Left lobe of liver (tissue), 2 donors: Measurements from ENCODE around the gene TNFSF15. TPM values are rescaled to one million over a fixed set of nuclear protein-coding genes. Genes with fewer than 3 reads are reported as not detected.

Source experiments
- ATAC-seq: fragments of 200-7000 bp; cut with Tn5 transposase; one replicate; pipeline ENCODE4 v1.9.1; 2020; ENCODE audit warnings: mild to moderate bottlenecking, moderate library complexity
- DNase-seq: peaks from one replicate; pipeline ENCODE4 v3.0.0-alpha.2; 2020; ENCODE audit warnings: low spot score
- total RNA-seq: library from RNA; stranded (reverse); gene quantifications from one replicate; pipeline ENCODE4 v1.2.1, GENCODE V29; 2021
- donor health status: DM: no; HTN: no; CAD: no; lungs with moderate emphysema.
- donor health status: DM: no; HTN: yes; CAD: no.

TNFSF15 gene
- 0.05 TPM for total RNA-seq

DNA sequence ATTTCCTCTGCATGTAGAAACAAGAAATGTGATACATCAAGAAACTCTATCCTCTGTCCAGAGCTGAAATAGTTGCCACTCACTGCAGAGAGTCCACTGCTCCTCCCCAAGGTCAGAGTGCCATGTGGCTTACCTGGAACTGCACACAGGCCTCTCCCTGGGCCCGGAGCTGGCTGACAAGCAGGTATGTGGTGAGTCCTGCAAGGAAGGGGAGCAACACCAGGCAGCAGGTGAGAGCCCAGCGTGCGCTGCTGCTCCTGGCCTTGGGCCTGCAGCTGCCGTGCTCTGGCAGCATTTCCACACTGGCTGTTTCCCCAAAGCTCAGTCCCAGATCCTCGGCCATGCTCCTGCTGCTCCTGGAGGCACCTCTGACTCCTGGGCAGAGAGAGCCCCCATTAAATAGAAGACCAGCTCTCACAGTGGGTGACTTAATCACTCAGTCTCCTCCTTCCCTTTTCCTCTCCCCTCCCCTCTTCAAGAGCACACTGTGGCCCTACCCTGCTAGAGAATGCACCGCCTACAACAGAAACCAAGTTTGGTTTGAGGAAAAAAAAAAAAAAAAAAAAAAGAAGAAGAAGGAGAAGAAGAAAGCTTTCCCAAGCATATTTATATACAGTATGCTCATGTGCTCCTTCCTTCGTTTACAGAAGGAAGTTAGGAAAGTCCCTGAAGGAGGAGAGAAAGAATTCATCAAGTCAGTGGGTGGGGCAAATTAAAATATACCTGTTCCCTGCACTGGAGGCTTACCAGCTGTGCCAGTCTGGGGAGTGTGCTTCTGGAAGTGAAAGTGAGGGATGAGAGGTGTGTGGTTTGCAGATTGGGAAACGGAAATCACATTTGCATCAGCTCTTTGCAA lies at the start of gene TNFSF15:
Gene TNFSF15 (minus strand): TSS at position 370 of the 856 bp plus-strand sequence. CDS start 27 bp downstream, at position 343.
- peak; percentile 50 for ATAC-seq
- no peak for DNase-seq

GRCh38 chr9:114855488-114855887 lies 49.6 kb upstream of the TNFSF15 start:
- ATAC-seq (no peak), DNase-seq (no peak)

DNA sequence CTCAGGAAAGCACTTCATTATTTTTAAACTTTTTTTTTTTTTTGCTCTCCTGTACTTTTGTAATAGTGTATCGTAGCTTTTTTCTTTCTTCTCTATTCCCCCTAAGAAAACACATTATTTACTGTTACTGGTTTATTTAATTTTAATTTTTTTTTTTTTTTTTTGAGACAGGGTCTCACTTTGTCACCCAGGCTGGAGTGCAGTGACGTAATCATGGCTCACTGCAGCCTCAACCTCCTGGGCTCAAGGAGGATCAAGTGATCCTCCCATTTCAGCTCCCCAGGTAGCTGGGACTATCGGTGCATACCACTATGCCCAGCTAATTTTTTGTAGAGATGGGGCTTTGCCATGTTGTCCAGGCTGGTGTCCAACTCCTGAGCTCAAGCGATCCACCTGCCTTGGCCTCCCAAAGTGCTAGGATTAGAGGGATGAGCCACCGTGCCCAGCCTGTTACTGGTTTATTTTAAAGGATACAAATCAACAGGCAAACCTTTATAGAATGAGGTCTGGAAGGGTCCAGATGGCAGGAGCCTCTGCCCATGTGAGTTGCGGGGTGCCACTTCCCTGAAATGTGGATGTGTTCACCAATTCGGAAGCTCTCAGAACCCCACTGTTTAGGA lies 49.0 kb upstream of the TNFSF15 start:
- no peak for DNase-seq
- no peak for ATAC-seq

DNA sequence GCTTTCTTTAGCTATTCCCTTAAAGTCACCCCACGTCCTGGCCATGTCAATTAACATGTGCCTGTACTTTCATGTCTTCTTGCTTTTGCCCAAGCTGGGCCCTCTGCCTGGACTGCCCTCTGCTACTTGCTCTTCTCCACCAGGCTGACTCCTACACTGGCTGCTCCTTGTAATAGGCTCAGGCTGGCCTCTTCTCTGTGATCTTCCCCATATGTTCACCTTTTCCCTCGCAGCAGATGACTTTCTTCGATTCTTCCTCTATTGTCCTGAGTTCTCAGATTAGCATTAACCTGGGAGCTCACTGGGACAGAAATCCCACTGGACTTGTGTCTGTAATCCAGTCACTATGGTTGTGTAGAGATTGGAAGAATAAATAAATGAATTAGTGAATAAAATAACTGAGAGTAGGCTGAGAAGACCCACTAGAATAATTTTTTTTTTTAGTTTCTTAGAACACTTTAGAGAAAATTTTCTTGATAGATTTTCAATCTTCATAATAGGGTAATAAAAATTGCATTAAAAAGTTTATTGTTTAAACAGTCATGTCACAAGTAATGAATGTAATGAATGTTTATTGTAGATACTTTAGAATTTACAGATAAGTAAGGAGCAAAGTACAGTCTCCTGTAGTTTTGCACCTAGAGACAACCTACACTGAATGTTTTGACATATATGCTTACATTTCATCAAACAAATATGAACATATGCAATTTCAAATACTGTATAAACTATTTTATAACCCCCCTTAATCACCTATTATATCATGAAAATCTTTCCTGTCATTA lies 47.4 kb upstream of the TNFSF15 start:
- no peak for ATAC-seq
- DNase-seq: no peak

- no peak for ATAC-seq
- no peak for DNase-seq
Measured at GRCh38 chr9:114852050-114852594, 46.3 kb upstream of the TNFSF15 start.

DNA sequence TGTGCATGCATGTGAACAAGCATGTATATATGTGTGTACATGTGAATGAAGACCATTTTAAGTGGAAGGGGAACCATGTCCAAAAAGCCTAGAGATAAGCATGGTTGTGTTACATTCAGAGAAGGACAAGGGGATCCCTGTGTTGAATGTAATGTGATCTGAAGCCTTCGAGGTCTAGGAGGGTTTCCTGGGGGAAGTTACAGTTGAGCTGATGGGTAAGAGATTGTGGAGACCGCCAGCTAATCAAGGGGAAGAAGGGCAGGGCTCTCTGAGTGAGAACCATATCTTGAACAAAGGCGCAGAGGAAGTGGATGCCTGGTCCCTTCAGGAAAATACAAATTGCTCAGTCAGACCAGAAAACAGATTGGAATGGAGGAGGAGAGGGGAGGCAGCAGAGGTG lies 45.5 kb upstream of the TNFSF15 start:
- ATAC-seq (no peak), DNase-seq (no peak)

GRCh38 chr9:114850871-114851270 lies 45.0 kb upstream of the TNFSF15 start:
- DNase-seq (no peak), ATAC-seq (no peak)

- DNase-seq (no peak), ATAC-seq (no peak)
Measured at GRCh38 chr9:114849450-114849849, 43.6 kb upstream of the TNFSF15 start.

GRCh38 chr9:114847492-114848417 lies 41.9 kb upstream of the TNFSF15 start:
- DNase-seq: no peak

DNA sequence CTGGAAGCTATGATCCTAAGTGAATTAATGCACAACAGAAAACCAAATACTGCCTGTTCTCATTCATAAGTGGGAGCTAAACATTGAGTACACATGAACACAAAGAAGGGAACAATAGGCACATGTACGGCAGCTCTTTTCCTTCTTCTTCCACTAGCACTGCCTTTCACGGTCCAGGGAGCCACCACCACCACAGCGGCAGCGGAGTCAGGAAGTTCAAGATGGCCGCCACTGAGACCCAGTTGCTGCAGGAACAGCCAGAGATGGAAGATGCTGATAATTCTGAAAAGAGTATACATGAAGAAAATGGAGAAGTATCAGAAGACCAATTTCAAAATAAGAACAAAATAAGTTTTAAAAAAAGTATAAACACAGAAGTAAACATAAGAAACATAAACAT lies 39.5 kb upstream of the TNFSF15 start:
- ATAC-seq (no peak), DNase-seq (no peak)

More at GRCh38 chr9:114847492-114848417, 41.9 kb upstream of the TNFSF15 start:
- ATAC-seq: no peak

DNA sequence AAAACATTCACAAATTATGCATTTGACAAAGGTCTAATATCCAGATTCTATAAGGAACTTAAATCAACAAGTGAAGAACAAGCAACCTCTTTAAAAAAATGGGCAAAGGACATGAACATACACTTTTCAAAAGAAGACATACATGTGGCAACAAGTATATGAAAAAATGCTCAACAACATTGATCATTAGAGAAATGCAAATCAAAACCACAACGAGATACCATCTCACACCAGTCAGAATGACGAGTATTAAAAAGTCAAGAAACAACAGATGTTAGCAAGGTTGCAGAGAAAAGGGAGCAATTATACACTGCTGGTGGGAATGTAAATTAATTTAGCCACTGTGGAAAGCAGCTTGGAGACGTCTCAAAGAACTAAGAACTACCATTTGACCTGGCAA lies 38.9 kb upstream of the TNFSF15 start:
- ATAC-seq: no peak
- DNase-seq: no peak

DNA sequence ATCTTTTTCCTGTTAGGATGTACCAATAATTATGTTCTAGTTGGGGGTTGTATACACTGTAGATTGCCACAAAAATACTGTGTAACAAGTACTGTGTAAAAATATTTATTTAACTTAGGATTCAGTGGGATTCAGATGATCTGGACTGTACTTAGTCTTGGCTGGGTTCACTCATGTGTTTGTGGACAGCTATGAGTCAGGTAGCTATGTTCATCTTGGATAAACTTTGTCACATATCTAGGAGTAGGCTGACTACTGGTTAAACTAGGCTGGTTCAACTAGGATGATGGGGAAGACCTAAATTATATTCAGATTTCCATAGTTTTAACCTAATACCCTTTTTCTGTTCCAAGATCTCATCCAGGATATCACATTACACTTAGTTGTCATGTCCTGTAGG lies 32.1 kb upstream of the TNFSF15 start:
- ATAC-seq (no peak), DNase-seq (no peak)

- DNase-seq: no peak
- ATAC-seq: no peak
Measured at GRCh38 chr9:114836769-114837168, 30.9 kb upstream of the TNFSF15 start.

- no peak for ATAC-seq
Measured at GRCh38 chr9:114834386-114834785, 28.5 kb upstream of the TNFSF15 start.

GRCh38 chr9:114830546-114830945 lies 24.7 kb upstream of the TNFSF15 start:
- no peak for DNase-seq
- ATAC-seq: no peak

More at GRCh38 chr9:114834386-114834785, 28.5 kb upstream of the TNFSF15 start:
- no peak for DNase-seq

GRCh38 chr9:114829574-114830440 lies 24.0 kb upstream of the TNFSF15 start:
- no peak for ATAC-seq
- no peak for DNase-seq

DNA sequence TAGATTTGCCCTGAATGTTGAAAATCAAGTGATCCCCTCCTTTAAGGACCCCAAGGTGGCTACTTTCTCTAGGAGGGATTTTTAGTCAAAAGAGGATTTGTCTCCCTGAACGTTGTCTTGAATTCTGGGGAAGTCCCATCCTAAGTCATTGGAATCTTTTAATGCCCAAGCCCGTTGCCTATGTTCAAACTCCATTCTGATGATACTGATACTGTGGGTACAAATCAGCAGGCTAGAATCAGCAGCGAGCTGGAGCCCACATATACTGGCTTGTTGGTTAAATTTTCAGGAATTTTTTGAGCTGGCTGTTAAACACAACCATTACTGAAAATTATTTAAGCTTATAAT lies 22.4 kb upstream of the TNFSF15 start:
- DNase-seq (no peak), ATAC-seq (no peak)

- DNase-seq: no peak
Measured at GRCh38 chr9:114827641-114828302, 21.9 kb upstream of the TNFSF15 start.

GRCh38 chr9:114826431-114826830 lies 20.6 kb upstream of the TNFSF15 start:
- ATAC-seq (no peak), DNase-seq (no peak)

More at GRCh38 chr9:114827641-114828302, 21.9 kb upstream of the TNFSF15 start:
- ATAC-seq: no peak
